H9 (cell line): Measurements from ENCODE around the gene EFNA3. TPM values are rescaled to one million over a fixed set of nuclear protein-coding genes. Genes with fewer than 3 reads are reported as not detected.

ENCODE experiments used
- DNase-seq: peaks from one replicate; pipeline ENCODE4 v3.0.0-alpha.2; 2017
- H2AFZ ChIP-seq: one replicate; pipeline ENCODE4 v1.6.1; 2013; ENCODE audit warnings: mild to moderate bottlenecking, low read length, control low read depth, moderate library complexity
- H2AK5ac ChIP-seq: 2 replicates; pipeline ENCODE4 v1.6.1; 2013; ENCODE audit warnings: low read length, control low read depth, mixed read lengths; ENCODE audit not compliant: insufficient read length
- H2BK120ac ChIP-seq: one replicate; pipeline ENCODE4 v1.6.1; 2013; ENCODE audit warnings: low read depth, mild to moderate bottlenecking, low read length, control low read depth, inconsistent platforms; ENCODE audit not compliant: poor library complexity, severe bottlenecking
- H2BK12ac ChIP-seq: 2 replicates; pipeline ENCODE4 v1.6.1; 2013; ENCODE audit warnings: low read length, control low read depth, mixed read lengths, low read depth; ENCODE audit not compliant: insufficient read length
- H2BK15ac ChIP-seq: 2 replicates; pipeline ENCODE4 v1.6.1; 2013; ENCODE audit warnings: low read depth, low read length, control low read depth
- H2BK20ac ChIP-seq: one replicate; pipeline ENCODE4 v1.6.1; 2013; ENCODE audit warnings: low read depth, mild to moderate bottlenecking, low read length, control low read depth, inconsistent platforms; ENCODE audit not compliant: poor library complexity, severe bottlenecking
- H2BK5ac ChIP-seq: 2 replicates; pipeline ENCODE4 v1.6.1; 2013; ENCODE audit warnings: low read length, control low read depth, mixed read lengths; ENCODE audit not compliant: insufficient read length
- H3K14ac ChIP-seq: 2 replicates; pipeline ENCODE4 v1.6.1; 2013; ENCODE audit warnings: low read length, control low read depth; ENCODE audit not compliant: insufficient read depth
- H3K18ac ChIP-seq: 2 replicates; pipeline ENCODE4 v1.6.1; 2013; ENCODE audit warnings: low read depth, mild to moderate bottlenecking, mixed read lengths, low read length, control low read depth; ENCODE audit not compliant: insufficient read length
- H3K23ac ChIP-seq: 2 replicates; pipeline ENCODE4 v1.6.1; 2013; ENCODE audit warnings: low read length, control low read depth, mixed read lengths, low read depth; ENCODE audit not compliant: insufficient read length
- H3K23me2 ChIP-seq: 2 replicates; pipeline ENCODE4 v1.6.1; 2013; ENCODE audit warnings: low read depth, mild to moderate bottlenecking, mixed read lengths, low read length, control low read depth; ENCODE audit not compliant: insufficient read length, poor library complexity, severe bottlenecking
- H3K27ac ChIP-seq: 2 replicates; pipeline ENCODE4 v1.5.1; 2013; ENCODE audit warnings: low read length, control low read depth, mixed read lengths, low read depth; ENCODE audit not compliant: insufficient read length
- H3K27me3 ChIP-seq: 2 replicates; pipeline ENCODE4 v1.6.1; 2013; ENCODE audit warnings: low read length, control low read depth, inconsistent platforms; ENCODE audit not compliant: insufficient read depth
- H3K4ac ChIP-seq: 2 replicates; pipeline ENCODE4 v1.6.1; 2013; ENCODE audit warnings: low read depth, mild to moderate bottlenecking, control low read depth, inconsistent platforms, low read length, moderate library complexity
- H3K4me1 ChIP-seq: 2 replicates; pipeline ENCODE4 v1.6.1; 2013; ENCODE audit warnings: low read length, control low read depth, inconsistent platforms; ENCODE audit not compliant: insufficient read depth
- H3K4me2 ChIP-seq: 2 replicates; pipeline ENCODE4 v1.6.1; 2013; ENCODE audit warnings: low read length, control low read depth, mixed read lengths; ENCODE audit not compliant: insufficient read length, insufficient read depth
- H3K56ac ChIP-seq: 2 replicates; pipeline ENCODE4 v1.6.1; 2013; ENCODE audit warnings: low read depth, mild to moderate bottlenecking, mixed read lengths, low read length, control low read depth; ENCODE audit not compliant: insufficient read length
- H3K79me1 ChIP-seq: 2 replicates; pipeline ENCODE4 v1.6.1; 2013; ENCODE audit warnings: low read depth, mild to moderate bottlenecking, moderate library complexity, low read length, control low read depth, inconsistent platforms; ENCODE audit not compliant: insufficient read depth, poor library complexity, severe bottlenecking
- H3K79me2 ChIP-seq: 2 replicates; pipeline ENCODE4 v1.6.1; 2013; ENCODE audit warnings: low read length, control low read depth, inconsistent platforms; ENCODE audit not compliant: insufficient read depth
- H3K9ac ChIP-seq: 2 replicates; pipeline ENCODE4 v1.6.1; 2013; ENCODE audit warnings: low read length, control low read depth, mixed read lengths; ENCODE audit not compliant: insufficient read length; ENCODE audit errors: extremely low read depth
- H3K9me3 ChIP-seq: one replicate; pipeline ENCODE4 v1.6.1; 2013; ENCODE audit warnings: low read depth, low read length, inconsistent platforms; ENCODE audit not compliant: control insufficient read depth
- H3T11ph ChIP-seq: one replicate; pipeline ENCODE4 v1.6.1; 2013; ENCODE audit warnings: mild to moderate bottlenecking, low read length, control low read depth, inconsistent platforms
- H4K20me1 ChIP-seq: one replicate; pipeline ENCODE4 v1.6.1; 2013; ENCODE audit not compliant: control insufficient read depth, insufficient read length, insufficient read depth
- H4K5ac ChIP-seq: 2 replicates; pipeline ENCODE4 v1.6.1; 2013; ENCODE audit warnings: low read depth, mild to moderate bottlenecking, mixed read lengths, low read length, control low read depth; ENCODE audit not compliant: insufficient read length
- H4K8ac ChIP-seq: replicated peaks from 2 replicates; pipeline ENCODE4 v1.6.1; 2013; ENCODE audit warnings: low read length, control low read depth, mixed read lengths, low read depth; ENCODE audit not compliant: insufficient read length
- H4K91ac ChIP-seq: 2 replicates; pipeline ENCODE4 v1.6.1; 2013; ENCODE audit warnings: low read depth, mild to moderate bottlenecking, moderate library complexity, mixed read lengths, low read length, control low read depth; ENCODE audit not compliant: insufficient read length
- H3K27ac Mint-ChIP-seq, 3 experiments: 2 replicates in 2 of 3; 3 replicates in 1 of 3; pipeline ENCODE4 v1.8.0; 2020 to 2021; ENCODE audit warnings: mixed read lengths in 3 of 3, mild to moderate bottlenecking in 1 of 3, moderate library complexity in 1 of 3
- H3K27me3 Mint-ChIP-seq: 2 replicates; pipeline ENCODE4 v1.8.0; 2021; ENCODE audit warnings: low read depth, mild to moderate bottlenecking, moderate library complexity, mixed read lengths
- H3K36me3 Mint-ChIP-seq, 3 experiments: 2 replicates in 2 of 3; 3 replicates in 1 of 3; pipeline ENCODE4 v1.8.0; 2020 to 2021; ENCODE audit warnings: low read depth in 3 of 3, mixed read lengths in 3 of 3; ENCODE audit not compliant: insufficient read depth in 1 of 3
- H3K4me1 Mint-ChIP-seq, 2 experiments: 2 replicates each; pipeline ENCODE4 v1.8.0; 2020; ENCODE audit warnings: mixed read lengths in 2 of 2
- H3K4me3 Mint-ChIP-seq, 2 experiments: 2 replicates in 1 of 2; 3 replicates in 1 of 2; pipeline ENCODE4 v1.8.0; 2020 to 2021; ENCODE audit warnings: mild to moderate bottlenecking in 2 of 2, mixed read lengths in 2 of 2, moderate library complexity in 1 of 2
- H3K9me3 Mint-ChIP-seq, 2 experiments: 2 replicates in 1 of 2; 3 replicates in 1 of 2; pipeline ENCODE4 v1.8.0; 2020; ENCODE audit warnings: mild to moderate bottlenecking in 2 of 2, mixed read lengths in 2 of 2, moderate library complexity in 1 of 2
- CTCF ChIP-seq: fragments of 200-600 bp; sonication (generic); conservative IDR thresholded peaks from 3 replicates; pipeline ENCODE4 v1.8.0; 2021; ENCODE audit warnings: antibody characterized with exemption, mild to moderate bottlenecking
- WGBS: extraction: QIAGEN DNeasy Blood & Tissue Kit; methylation state at CpG from one replicate; pipeline ENCODE4 v1.1.7; 2013; ENCODE audit warnings: missing lambda C conversion rate, low lambda C conversion rate, mixed read lengths; ENCODE audit not compliant: insufficient read length; ENCODE audit errors: extremely low coverage; 5-methylcytosine and 5-hydroxymethylcytosine counted together
- total RNA-seq: library from RNA; stranded (reverse); gene quantifications from 2 replicates; pipeline ENCODE4 v1.2.1, GENCODE V29; 2021

EFNA3 gene
- total RNA-seq, 1 experiment from 2014 or later, result 3.9 TPM

- H3K23me2 ChIP-seq, result no peaks in the 10 kb centered on the region
- H3K27ac Mint-ChIP-seq, result no peak overlapping the region
- no peaks in the 10 kb centered on the region for H3K79me2 ChIP-seq
- no peak overlapping the region for H2AFZ ChIP-seq
- H2BK12ac ChIP-seq, result no peak overlapping the region
- no peak overlapping the region for H3T11ph ChIP-seq
- no peak for DNase-seq
- no peak overlapping the region for H2BK120ac ChIP-seq
- peaks cover 0 to 2% of the 10 kb centered on the region in 2 experiments; a peak in 1 of 5 replicates for H3K9me3 Mint-ChIP-seq
- no peaks in the 10 kb centered on the region for H3K27me3 ChIP-seq
- no peak overlapping the region for H3K4me3 Mint-ChIP-seq
- peaks cover 4 to 5% of the 10 kb centered on the region in 2 experiments; a peak in 2 of 4 replicates for H3K4me1 Mint-ChIP-seq
- no peak overlapping the region for H4K8ac ChIP-seq
- H2BK15ac ChIP-seq, result no peak overlapping the region
- no peak overlapping the region for H3K4me2 ChIP-seq
- H3K9ac ChIP-seq, result no peak overlapping the region
- TF ChIP-seq CTCF, result no peak
- no CpG with 5 or more reads among the region's 7 CpGs for WGBS
- no peak overlapping the region for H3K27ac ChIP-seq
- H3K9me3 ChIP-seq, result no peaks in the 10 kb centered on the region
- H3K18ac ChIP-seq, result no peak overlapping the region
- no peak overlapping the region for H4K91ac ChIP-seq
- H3K27me3 Mint-ChIP-seq, result peaks cover 43% of the 10 kb centered on the region
- H2AK5ac ChIP-seq, result no peak overlapping the region
- no peak overlapping the region for H3K4ac ChIP-seq
- no peak overlapping the region for H2BK20ac ChIP-seq
- no peaks in the 10 kb centered on the region for H3K36me3 Mint-ChIP-seq
- H3K4me1 ChIP-seq, result no peaks in the 10 kb centered on the region
- no peak overlapping the region for H3K56ac ChIP-seq
- no peak overlapping the region for H3K23ac ChIP-seq
- H4K5ac ChIP-seq, result no peak overlapping the region
- no peak overlapping the region for H2BK5ac ChIP-seq
- H3K14ac ChIP-seq, result no peak overlapping the region
- no peaks in the 10 kb centered on the region for H4K20me1 ChIP-seq
- no peaks in the 10 kb centered on the region for H3K79me1 ChIP-seq
These were observed 20.7 kb downstream of the EFNA3 start for GRCh38 chr1:155099331-155099730.
